Loucy (cell line): ENCODE data around the gene MAN1C1.

ENCODE experiments used
- CTCF ChIP-seq: fragments of 200-600 bp; sonication (generic); conservative IDR thresholded peaks from 2 replicates; pipeline ENCODE4 v1.5.1; 2014; ENCODE audit warnings: mild to moderate bottlenecking, antibody characterized with exemption, low read length
- EZH2phosphoT487 ChIP-seq: fragments of 200-600 bp; IDR thresholded peaks from 2 replicates; pipeline ENCODE4 v1.6.1; 2018; ENCODE audit warnings: antibody characterized with exemption, mild to moderate bottlenecking, moderate library complexity, borderline replicate concordance

GRCh38 chr1:25684216-25684965 is 67.8 kb downstream of the MAN1C1 start:
- TF ChIP-seq CTCF = no peak
- no peak for TF ChIP-seq EZH2phosphoT487
